Stimulated activated CD8-positive, alpha-beta memory T cell treated with anti-CD3 and anti-CD28 coated beads, Interleukin-12 subunit alpha, Interleukin-12 subunit beta, amount 100 ng/mL, for 4 hours (primary cell): Measurements from ENCODE around the gene SGMS1.
"Not testable (repeated sequence)": the region's sequence is repeated elsewhere in the genome, so short reads cannot be mapped to it uniquely, and the experiment has no call there.

Source experiments
- DNase-seq: peaks from one replicate; pipeline ENCODE4 v3.0.0-alpha.2; 2020; ENCODE audit warnings: low read depth

SGMS1 gene

DNA sequence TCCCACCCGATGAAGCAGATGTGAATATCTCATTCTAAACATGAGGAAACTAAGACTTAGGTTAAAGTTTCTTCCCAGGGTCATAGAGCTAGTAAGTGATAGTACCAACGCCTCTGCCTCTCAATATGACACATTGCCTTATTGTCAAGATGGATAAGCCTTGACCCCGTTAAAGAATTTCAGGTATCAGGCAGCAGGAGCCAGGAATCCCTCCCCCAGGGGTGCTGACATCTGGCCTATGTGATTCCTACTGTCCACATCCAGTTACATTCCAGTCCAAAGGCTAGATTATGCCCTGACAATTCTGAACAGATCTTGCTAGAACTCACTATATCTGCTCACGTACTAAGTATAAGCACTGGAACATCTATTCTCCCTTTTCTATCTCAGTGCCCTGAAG is 314.4 kb downstream of the SGMS1 start:
- no peak for DNase-seq

- no peak for DNase-seq
Measured at GRCh38 chr10:50304660-50305059, 319.1 kb downstream of the SGMS1 start.

DNA sequence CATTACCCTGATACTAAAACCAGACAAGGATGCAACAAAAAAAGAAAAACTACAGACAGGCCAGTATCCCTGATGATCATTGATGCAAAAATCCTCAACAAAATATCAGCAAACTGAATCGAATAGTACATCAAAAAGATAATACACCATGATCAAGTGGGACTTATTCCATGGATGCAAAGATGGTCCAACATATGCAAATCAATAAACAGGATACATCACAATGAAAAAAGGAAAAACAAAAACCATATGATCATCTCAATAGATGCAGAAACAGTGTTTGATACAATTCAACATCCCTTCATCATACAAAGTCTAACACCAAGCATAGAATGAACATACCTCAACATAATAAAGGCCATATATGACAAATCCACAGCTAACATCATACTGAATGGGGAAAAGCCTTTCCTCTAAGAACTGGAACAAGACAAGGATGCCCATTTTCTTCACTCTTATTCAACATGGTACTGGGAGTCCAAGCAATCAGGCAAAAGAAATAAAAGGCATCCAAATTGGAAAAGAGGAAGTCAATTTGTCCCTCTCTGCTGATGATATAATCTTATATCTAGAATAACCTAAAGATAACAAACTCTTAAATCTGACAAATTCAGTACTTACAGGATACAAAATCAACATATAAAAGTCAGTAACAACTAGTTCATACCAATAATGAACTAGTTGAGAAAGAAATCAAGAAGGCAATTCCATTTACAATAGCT is 323.6 kb downstream of the SGMS1 start:
- no peak for DNase-seq

- DNase-seq, result no peak
Measured at GRCh38 chr10:50295367-50295766, 328.4 kb downstream of the SGMS1 start.

- no peak for DNase-seq
Measured at GRCh38 chr10:50294582-50294981, 329.2 kb downstream of the SGMS1 start.

DNA sequence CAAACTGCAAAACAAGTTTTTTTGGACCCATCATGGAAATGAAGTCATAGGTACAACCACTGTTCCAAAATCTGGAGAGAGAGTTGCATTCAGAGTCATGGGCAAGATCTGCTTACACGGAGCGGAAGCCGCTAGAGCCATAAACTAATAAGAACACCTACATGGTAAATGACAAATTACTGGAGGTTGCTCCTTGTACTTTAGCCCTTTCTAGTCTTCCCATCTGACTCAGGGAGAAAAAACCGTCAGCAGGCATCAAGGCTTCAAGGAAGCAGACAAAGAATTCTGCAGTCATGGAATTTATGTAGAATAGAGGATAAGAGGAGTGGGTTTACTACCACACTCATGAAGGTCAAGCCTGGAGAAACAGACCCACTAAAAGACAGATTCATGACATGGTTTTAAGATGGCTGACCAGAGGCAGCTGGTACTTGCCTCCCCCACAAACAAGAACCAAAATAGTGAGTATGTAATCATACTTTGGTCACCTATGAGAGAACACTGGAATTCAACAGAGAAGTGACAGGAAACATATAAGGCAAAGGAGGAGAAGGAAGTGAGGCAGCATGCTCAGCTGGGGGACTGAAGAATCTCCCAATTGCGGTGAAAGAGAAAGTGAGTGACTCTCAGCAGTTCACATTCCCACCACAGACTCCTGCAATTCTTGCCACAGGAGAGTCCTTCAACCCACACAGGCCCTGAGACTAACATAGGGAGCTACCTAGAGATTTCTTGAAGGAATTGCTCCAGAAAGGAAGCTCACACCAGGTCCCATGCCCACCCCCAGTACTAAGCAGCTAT is 330.0 kb downstream of the SGMS1 start:
- no peak for DNase-seq

GRCh38 chr10:50291261-50291850 is 332.4 kb downstream of the SGMS1 start:
- no peak for DNase-seq

GRCh38 chr10:50289196-50289595 is 334.6 kb downstream of the SGMS1 start:
- DNase-seq, result no peak

GRCh38 chr10:50286996-50287803 is 336.6 kb downstream of the SGMS1 start:
- no peak for DNase-seq

GRCh38 chr10:50286517-50286916 is 337.2 kb downstream of the SGMS1 start:
- no peak for DNase-seq

DNA sequence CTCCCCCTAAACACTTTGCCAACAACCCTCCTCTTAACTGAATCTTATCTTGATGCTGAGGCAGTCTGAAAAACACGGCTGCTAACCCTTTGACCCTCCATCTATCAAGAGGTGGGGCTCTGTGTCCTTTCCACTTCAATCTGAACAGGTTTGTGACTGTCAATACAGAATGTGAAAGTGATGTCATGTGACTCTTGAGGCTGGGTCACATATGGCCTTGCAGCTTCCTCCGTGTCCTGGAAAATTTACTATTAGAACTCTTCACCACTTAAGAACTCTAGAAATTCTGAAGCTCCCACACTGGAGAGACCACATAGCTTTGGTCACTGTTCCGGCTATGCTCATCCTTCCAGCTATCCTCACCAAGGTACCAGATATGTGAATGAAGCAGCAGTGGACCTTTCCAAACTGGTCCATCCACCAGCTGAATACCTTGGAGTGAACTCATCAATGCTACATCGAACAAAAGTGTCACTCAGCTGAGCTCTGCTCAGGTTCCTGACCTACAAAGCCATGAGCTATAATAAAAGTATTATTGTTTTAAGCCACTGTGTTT is 341.7 kb downstream of the SGMS1 start:
- no peak for DNase-seq

GRCh38 chr10:50281210-50281966 is 342.4 kb downstream of the SGMS1 start:
- no peak for DNase-seq

GRCh38 chr10:50280049-50280841 is 343.5 kb downstream of the SGMS1 start:
- DNase-seq, result no peak

DNA sequence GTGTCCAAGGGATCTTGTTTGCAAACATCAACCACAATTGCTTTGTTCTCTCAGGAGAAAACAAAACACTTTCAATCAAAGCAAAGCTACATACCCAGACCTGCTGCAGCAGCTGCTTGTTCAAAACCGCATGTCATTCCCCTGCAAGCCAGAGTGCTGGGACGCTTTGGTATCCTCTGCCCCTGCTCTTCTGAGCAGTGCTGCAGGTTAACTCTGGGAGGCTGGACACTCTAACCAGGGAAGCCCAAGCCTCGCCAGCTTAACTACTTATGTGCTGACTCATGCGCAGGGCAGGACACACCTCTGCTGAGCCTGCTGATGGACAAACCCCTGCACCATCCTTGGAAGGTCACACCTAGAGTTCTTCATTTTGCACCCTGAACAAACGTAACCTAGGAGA is 344.3 kb downstream of the SGMS1 start:
- DNase-seq, result no peak

GRCh38 chr10:50275650-50276235 is 348.0 kb downstream of the SGMS1 start:
- DNase-seq, result no peak

DNA sequence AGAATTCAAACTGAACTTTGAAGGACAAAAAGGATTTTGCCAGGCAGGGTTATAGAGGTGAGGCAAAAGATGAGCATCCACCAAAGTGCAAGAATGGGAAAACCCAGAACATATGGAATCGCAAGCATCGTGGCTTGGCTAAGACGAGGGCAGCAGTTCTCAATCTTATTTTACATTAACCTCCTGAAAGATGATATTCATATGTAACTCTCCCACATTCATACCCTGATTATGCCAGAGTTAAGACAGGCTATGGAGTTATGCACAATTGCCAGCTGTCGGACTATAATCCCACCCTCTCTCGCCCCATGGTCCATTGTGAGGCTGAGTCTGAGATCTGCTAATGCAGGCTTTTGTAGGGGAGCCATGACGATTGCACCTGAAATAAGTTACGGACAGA is 351.2 kb downstream of the SGMS1 start:
- DNase-seq, result no peak

- DNase-seq, result no peak
Measured at GRCh38 chr10:50271564-50272250, 352.0 kb downstream of the SGMS1 start.

DNA sequence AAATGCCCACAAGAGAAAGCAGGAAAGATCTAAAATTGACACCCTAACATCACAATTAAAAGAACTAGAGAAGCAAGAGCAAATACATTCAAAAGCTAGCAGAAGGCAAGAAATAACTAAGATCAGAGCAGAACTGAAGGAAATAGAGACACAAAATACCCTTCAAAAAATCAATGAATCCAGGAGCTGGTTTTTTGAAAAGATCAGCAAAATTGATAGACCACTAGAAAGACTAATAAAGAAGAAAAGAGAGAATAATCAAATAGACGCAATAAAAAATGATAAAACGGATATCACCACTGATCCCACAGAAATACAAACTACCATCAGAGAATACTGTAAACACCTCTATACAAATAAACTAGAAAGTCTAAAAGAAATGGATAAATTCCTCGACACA is 355.9 kb downstream of the SGMS1 start:
- not testable (repeated sequence) for DNase-seq

- not testable (repeated sequence) for DNase-seq
Measured at GRCh38 chr10:50262625-50263024, 361.1 kb downstream of the SGMS1 start.
